Glomerular endothelial cell (primary cell): ENCODE data around the gene INF2. TPM values are rescaled to one million over a fixed set of nuclear protein-coding genes. Genes with fewer than 3 reads are reported as not detected.
A peak's percentile ranks its signal among the peaks of the same experiment; 100 is the strongest.

Experiments used
- DNase-seq: peaks from one replicate; pipeline ENCODE4 v3.0.0-alpha.2; 2011; ENCODE audit warnings: low read depth, low spot score; ENCODE audit errors: extremely low read depth
- total RNA-seq: library from RNA; depleted of rRNA; stranded (reverse); fragments of >200 nt; gene quantifications from 2 replicates; pipeline ENCODE4 v1.2.3, GENCODE V29; 2015

INF2 gene
- total RNA-seq, 1 donor from 2014 or later, result 140 TPM

- DNase-seq, result no peak
Observed at GRCh38 chr14:104766863-104767633, 77.6 kb downstream of the INF2 start.

GRCh38 chr14:104767634-104767918 lies 78.2 kb downstream of the INF2 start:
- DNase-seq, result no peak

DNA sequence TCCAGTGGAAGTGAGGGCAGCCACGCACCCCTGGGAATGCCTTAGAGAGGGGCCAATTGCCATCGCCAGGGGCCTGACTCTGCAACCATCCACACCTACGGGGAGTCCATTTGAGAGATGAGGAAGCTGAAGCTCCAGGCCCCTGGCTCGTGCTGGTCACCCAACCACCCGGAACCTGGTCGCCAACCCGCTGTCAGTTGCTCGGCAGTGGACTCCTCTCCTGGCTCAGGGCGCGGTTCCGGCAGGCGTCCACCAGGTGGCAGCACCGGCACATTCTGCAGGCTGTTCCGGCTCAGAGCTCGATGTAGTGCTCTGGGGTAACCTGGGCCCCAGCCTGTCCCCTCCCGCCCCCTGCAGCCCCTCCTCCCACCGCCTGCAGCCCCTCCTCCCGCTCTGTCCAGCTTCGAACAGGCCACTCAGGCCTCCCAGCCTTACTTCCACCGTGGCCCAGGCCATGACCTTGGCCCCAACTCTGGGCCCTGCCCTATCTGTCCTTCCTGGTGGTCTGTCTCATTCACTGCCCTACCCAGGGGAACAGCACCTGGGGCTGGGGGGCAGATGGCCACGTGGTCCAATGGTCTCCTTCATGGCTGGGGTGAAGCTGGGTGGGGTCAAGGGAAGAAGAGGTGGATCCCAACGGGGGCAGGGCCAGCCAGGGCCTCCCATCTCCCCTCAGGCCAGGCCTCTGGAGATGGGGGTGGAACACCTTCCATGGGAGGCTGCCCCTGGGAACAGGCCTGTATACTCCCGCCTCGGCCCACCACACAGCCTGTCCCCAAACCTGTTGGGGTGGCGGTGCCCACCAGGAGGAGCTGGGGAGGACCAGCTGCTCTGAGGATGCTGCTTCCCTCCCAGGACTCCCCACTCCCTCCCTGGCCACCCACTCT lies 79.3 kb downstream of the INF2 start:
- peak; percentile 9 for DNase-seq

DNA sequence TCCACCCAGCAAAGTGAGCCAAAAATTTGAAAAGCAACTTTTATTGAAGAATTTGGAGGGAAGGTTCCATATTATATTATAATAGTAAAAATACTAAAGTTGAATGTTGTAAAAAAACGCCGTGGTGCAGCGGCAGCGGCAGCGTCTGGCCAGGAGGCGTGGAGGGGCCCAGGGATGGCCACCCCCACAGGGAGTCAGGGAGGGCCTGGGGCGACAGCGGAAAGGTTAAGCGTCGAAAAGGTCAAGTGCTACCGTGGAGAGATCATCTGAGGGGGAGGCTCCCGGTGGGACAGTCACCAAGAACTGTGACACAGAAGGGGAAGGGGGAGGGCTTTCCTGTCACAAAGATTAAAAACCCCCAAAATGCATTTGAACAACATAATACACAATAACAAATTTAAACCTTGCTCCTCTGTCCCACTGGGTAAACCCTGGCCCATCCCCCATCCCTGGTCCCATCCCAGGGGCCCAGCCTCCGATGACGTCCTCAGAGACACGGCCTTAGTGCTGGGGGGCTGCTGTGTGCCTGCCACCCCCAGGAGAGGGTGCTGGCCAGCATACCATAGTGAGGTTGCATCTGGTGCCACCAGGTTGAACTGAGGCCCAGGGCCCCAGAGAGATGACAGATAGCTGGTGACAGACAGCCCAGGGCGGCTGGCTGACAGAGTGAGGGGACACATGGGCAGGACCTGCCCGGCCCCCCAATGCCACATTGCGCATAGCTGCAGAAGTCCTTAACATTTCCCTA lies 80.1 kb downstream of the INF2 start:
- DNase-seq, result no peak

DNA sequence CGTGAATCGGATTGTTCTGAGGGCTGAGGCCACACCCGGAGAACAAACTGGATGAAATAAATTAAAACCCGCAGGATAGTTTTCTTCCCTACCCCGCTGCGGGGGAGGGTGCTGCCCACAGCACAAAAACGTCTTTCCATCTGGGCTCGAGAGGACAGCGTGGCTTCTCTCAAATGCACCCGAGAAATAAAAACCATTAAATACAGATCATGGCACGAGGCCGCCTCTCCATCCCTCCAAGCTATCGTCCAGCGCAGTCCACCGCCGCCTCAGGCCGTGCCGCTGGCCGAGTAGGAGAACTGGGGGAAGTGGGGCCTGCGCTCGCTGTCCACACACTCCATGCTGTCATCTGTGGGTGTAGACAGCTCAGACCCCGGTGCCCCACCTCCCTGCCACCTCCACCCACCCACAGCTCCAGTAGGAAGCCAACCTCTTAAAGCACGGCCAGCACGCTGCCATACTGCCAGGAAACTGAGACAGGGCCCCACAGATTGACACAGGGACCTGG lies 80.7 kb downstream of the INF2 start:
- no peak for DNase-seq

DNA sequence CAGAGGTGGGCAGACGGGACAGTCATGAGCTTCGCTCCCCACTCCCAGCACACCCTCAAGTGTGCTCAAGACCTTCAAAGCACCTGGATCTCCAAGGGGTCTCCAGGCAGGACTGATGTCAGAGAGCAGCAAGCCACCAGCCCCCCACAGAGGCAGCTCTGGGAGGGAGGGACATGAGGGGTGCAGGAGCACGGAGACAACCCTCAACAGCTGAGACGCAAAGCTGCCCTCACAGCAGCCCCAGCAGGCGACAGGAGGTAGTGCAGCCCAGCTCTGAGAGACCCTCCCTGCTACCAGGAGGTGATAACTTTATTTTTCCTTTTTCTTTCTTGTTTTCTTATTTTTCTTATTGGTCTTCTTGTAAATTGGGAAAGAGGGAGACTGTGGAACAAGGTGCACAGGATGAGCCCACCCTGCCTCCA lies 81.4 kb downstream of the INF2 start:
- no peak for DNase-seq

GRCh38 chr14:104771374-104771773 lies 82.0 kb downstream of the INF2 start:
- DNase-seq, result no peak

Other genes with a start within 250 kb of the INF2 start
- gene C14orf180, start 109.9 kb upstream of the INF2 start, total RNA-seq, result not detected in 2 replicates
- 0.53 TPM in 1 of 2 replicates, not detected in the other for gene TMEM179, start 84.8 kb upstream of the INF2 start, total RNA-seq
- gene ADSS1, start 34.6 kb downstream of the INF2 start, total RNA-seq, result 0.29 and 4.7 TPM in 2 replicates
- gene SIVA1, start 63.5 kb downstream of the INF2 start, total RNA-seq, result 219 and 276 TPM in 2 replicates
- gene AKT1, start 106.1 kb downstream of the INF2 start, total RNA-seq, result 128 and 143 TPM in 2 replicates
- 3.1 and 8.2 TPM in 2 replicates for gene ZBTB42, start 111.5 kb downstream of the INF2 start, total RNA-seq
- 27.5 and 37.0 TPM in 2 replicates for gene CEP170B, start 175.7 kb downstream of the INF2 start, total RNA-seq
- gene PLD4, start 235.3 kb downstream of the INF2 start, total RNA-seq, result not detected in 2 replicates